B cell (primary cell): ENCODE measurements around the gene RGS6. TPM values are rescaled to one million over a fixed set of nuclear protein-coding genes. Genes with fewer than 3 reads are reported as not detected.
"Not testable (repeated sequence)": the region's sequence is repeated elsewhere in the genome, so short reads cannot be mapped to it uniquely, and the experiment has no call there.

Experiments used
- ATAC-seq: fragments of 200-7000 bp; cut with Tn5 transposase; one replicate; pipeline ENCODE4 v1.10.0; 2021; ENCODE audit warnings: low read depth, mild to moderate bottlenecking, moderate number of reproducible peaks, moderate library complexity
- CTCF ChIA-PET: fragments of 350-600 bp; sonication (Branson Sonifier 250); formaldehyde crosslinking; loops from one replicate; lab custom pipeline; 2021; ENCODE audit warnings: antibody characterized with exemption, inconsistent platforms; lab: Charles Lee
- POLR2A ChIA-PET: fragments of 350-600 bp; sonication (Branson Sonifier 250); formaldehyde crosslinking; loops from one replicate; lab custom pipeline; 2021; ENCODE audit warnings: antibody characterized with exemption; lab: Charles Lee
- DNase-seq: peaks from one replicate; pipeline ENCODE4 v3.0.0; 2013
- H2AFZ ChIP-seq: 2 replicates; pipeline ENCODE4 v1.6.1; 2012; ENCODE audit warnings: mild to moderate bottlenecking, low read depth, low read length; ENCODE audit not compliant: insufficient read depth, poor library complexity, severe bottlenecking
- H3K27ac ChIP-seq, 2 donors: 1 replicate in 1 of 2; 2 replicates in 1 of 2; pipeline ENCODE4 v1.5.1; 2012 to 2013; ENCODE audit warnings: low read length in 2 of 2, mild to moderate bottlenecking in 2 of 2, moderate library complexity in 1 of 2
- H3K27me3 ChIP-seq, 4 experiments: fragments of 200-600 bp in 1 of 4; sonication (generic) in 1 of 4; replicated peaks in 1 of 4; 1 replicate in 2 of 4; 2 replicates in 2 of 4; pipeline versions ENCODE4 v1.6.1 to v1.7.0; 2013 to 2016; ENCODE audit warnings: low read length in 3 of 4, mild to moderate bottlenecking in 2 of 4, mixed read lengths in 1 of 4, moderate library complexity in 1 of 4; ENCODE audit not compliant: insufficient read depth in 4 of 4, control insufficient read depth in 3 of 4; ENCODE audit errors: control extremely low read depth in 1 of 4
- H3K36me3 ChIP-seq, 2 experiments: replicated peaks in 1 of 2; 1 replicate in 1 of 2; 2 replicates in 1 of 2; pipeline versions ENCODE4 v1.6.1 to v1.7.1; 2013; ENCODE audit warnings: low read length in 1 of 2; ENCODE audit not compliant: insufficient read depth in 2 of 2, control insufficient read depth in 1 of 2; ENCODE audit errors: control extremely low read depth in 1 of 2, extremely low read depth in 1 of 2
- H3K4me1 ChIP-seq, 2 donors: fragments of 200-600 bp in 1 of 2; sonication (generic) in 1 of 2; 1 replicate in 1 of 2; 2 replicates in 1 of 2; pipeline versions ENCODE4 v1.5.1 to v1.6.1; 2013 to 2017; ENCODE audit warnings: low read length in 2 of 2; ENCODE audit not compliant: control insufficient read depth in 2 of 2, insufficient read depth in 2 of 2
- H3K4me2 ChIP-seq: replicated peaks from 2 replicates; pipeline ENCODE3; 2012; ENCODE audit warnings: mild to moderate bottlenecking, low read depth, low read length; ENCODE audit not compliant: poor library complexity, severe bottlenecking
- H3K4me3 ChIP-seq, 5 experiments: fragments of 200-600 bp in 1 of 5; sonication (generic) in 1 of 5; 1 replicate in 3 of 5; 2 replicates in 2 of 5; pipeline versions ENCODE4 v1.5.1 to v1.7.0; 2011 to 2016; ENCODE audit warnings: low read length in 4 of 5, mild to moderate bottlenecking in 4 of 5, low read depth in 2 of 5, control low read depth in 1 of 5, moderate library complexity in 1 of 5; ENCODE audit not compliant: insufficient read depth in 1 of 5; ENCODE audit errors: control extremely low read depth in 1 of 5, extremely low read depth in 1 of 5
- H3K79me2 ChIP-seq: fragments of 200-600 bp; sonication (generic); one replicate; pipeline ENCODE4 v1.6.0; 2016; ENCODE audit warnings: low read length; ENCODE audit not compliant: control insufficient read depth, insufficient read depth
- H3K9ac ChIP-seq: fragments of 200-600 bp; sonication (generic); 2 replicates; pipeline ENCODE4 v1.6.1; 2017; ENCODE audit warnings: mild to moderate bottlenecking, low read length, moderate library complexity
- H3K9me3 ChIP-seq, 3 donors: one replicate each; pipeline versions ENCODE4 v1.6.1 to v1.7.1; 2013; ENCODE audit warnings: low read length in 2 of 3; ENCODE audit not compliant: control insufficient read depth in 2 of 3, insufficient read depth in 1 of 3; ENCODE audit errors: control extremely low read depth in 1 of 3
- H4K20me1 ChIP-seq: 2 replicates; pipeline ENCODE4 v1.6.0; 2012; ENCODE audit warnings: mild to moderate bottlenecking, low read length; ENCODE audit not compliant: insufficient read depth, control insufficient read depth, poor library complexity, severe bottlenecking
- H3K27ac Mint-ChIP-seq: one replicate; pipeline ENCODE4 v1.8.0; 2021; ENCODE audit warnings: mixed read lengths
- H3K27me3 Mint-ChIP-seq: one replicate; pipeline ENCODE4 v1.8.0; 2021; ENCODE audit warnings: mixed read lengths
- H3K4me1 Mint-ChIP-seq: one replicate; pipeline ENCODE4 v1.8.0; 2021; ENCODE audit warnings: mixed read lengths
- H3K4me3 Mint-ChIP-seq: one replicate; pipeline ENCODE4 v1.8.0; 2021; ENCODE audit warnings: mixed read lengths
- H3K9me3 Mint-ChIP-seq: one replicate; pipeline ENCODE4 v1.8.0; 2022; ENCODE audit warnings: mixed read lengths; ENCODE audit not compliant: insufficient read depth
- EZH2 ChIP-seq: IDR thresholded peaks from 2 replicates; pipeline ENCODE4 v1.6.1; 2012; ENCODE audit warnings: borderline replicate concordance, low read depth, mild to moderate bottlenecking, moderate library complexity, low read length; ENCODE audit not compliant: insufficient read depth, poor library complexity, severe bottlenecking
- WGBS: methylation state at CpG from one replicate; pipeline ENCODE4 v1.1.5; 2013; ENCODE audit warnings: missing lambda C conversion rate; ENCODE audit not compliant: insufficient coverage; 5-methylcytosine and 5-hydroxymethylcytosine counted together
- intact Hi-C: fragments of 100-400 bp; cut with micrococcal nuclease; formaldehyde crosslinking; loops from one replicate; pipeline ENCODE4 v1.10.0; 2022
- polyA plus RNA-seq: library from polyadenylated mRNA; depleted of rRNA; stranded (reverse); fragments of >200 nt; gene quantifications from 2 replicates; pipeline ENCODE4 v1.2.3, GENCODE V29; 2012
- total RNA-seq, 2 donors: library from RNA; stranded (reverse); fragments of 120-200 nt in 1 of 2; gene quantifications; 1 replicate in 1 of 2; 2 replicates in 1 of 2; pipeline versions ENCODE4 v1.2.3 to v1.2.4, GENCODE V29; 2013 to 2022
- TF ChIP-seq, protein P1 (sequence below): fragments of 200-600 bp; IDR thresholded peaks from one replicate; pipeline ENCODE4 v1.8.0; 2022; ENCODE audit warnings: antibody characterized with exemption, mild to moderate bottlenecking

The RGS6 gene
- total and polyA plus RNA-seq, 2 donors (not counting 1 experiment from before 2014, with no cell fraction given) = 0.07 TPM; not detected in 1

DNA sequence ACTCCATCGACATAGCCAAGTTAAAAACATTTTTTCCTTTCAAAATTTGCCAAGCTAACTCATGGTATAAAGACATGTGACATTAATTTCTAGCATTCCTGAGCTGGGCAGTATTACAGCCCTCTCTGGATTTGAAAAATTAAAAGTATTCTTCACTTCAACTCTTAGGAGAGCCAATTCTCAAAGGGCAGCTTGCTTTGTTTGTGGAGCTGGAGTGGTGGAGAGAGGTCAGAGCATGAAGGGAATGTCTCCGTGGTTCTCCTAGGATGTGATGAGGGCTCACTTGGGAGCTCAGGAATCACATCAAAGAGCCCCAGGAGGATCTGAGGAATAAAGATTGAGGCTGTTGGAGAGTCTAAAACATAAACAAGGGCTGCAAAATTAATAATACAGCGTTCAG lies 46.9 kb upstream of the RGS6 start:
- no peak overlapping the region for H3K9ac ChIP-seq
- no peak for TF ChIP-seq EZH2
- TF ChIP-seq, protein P1, sequence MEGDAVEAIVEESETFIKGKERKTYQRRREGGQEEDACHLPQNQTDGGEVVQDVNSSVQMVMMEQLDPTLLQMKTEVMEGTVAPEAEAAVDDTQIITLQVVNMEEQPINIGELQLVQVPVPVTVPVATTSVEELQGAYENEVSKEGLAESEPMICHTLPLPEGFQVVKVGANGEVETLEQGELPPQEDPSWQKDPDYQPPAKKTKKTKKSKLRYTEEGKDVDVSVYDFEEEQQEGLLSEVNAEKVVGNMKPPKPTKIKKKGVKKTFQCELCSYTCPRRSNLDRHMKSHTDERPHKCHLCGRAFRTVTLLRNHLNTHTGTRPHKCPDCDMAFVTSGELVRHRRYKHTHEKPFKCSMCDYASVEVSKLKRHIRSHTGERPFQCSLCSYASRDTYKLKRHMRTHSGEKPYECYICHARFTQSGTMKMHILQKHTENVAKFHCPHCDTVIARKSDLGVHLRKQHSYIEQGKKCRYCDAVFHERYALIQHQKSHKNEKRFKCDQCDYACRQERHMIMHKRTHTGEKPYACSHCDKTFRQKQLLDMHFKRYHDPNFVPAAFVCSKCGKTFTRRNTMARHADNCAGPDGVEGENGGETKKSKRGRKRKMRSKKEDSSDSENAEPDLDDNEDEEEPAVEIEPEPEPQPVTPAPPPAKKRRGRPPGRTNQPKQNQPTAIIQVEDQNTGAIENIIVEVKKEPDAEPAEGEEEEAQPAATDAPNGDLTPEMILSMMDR = no peak
- no peak overlapping the region for H3K27ac ChIP-seq
- H3K4me3 Mint-ChIP-seq = no peak overlapping the region
- H3K9me3 ChIP-seq = peaks cover 0 to 15% (median 3%) of the 10 kb centered on the region in 3 donors
- no peaks in the 10 kb centered on the region for H3K79me2 ChIP-seq
- ATAC-seq (no peak), DNase-seq (no peak)
- peaks cover 0 to 5% (median 2%) of the 10 kb centered on the region in 4 experiments for H3K27me3 ChIP-seq
- WGBS = 87% methylated on average over 1 of the region's 3 CpGs
- no peak overlapping the region for H3K27ac Mint-ChIP-seq
- H3K4me1 Mint-ChIP-seq = no peaks in the 10 kb centered on the region
- H4K20me1 ChIP-seq = no peaks in the 10 kb centered on the region
- ChIA-PET POLR2A (no interaction called here), CTCF (no interaction called here)
- no peak overlapping the region for H2AFZ ChIP-seq
- H3K36me3 ChIP-seq = no peaks in the 10 kb centered on the region
- H3K4me3 ChIP-seq = no peak overlapping the region
- peaks cover 7% of the 10 kb centered on the region for H3K9me3 Mint-ChIP-seq
- intact Hi-C loops = no loop called here
- peaks cover 23% of the 10 kb centered on the region for H3K27me3 Mint-ChIP-seq
- no peak overlapping the region for H3K4me2 ChIP-seq
- no peaks in the 10 kb centered on the region for H3K4me1 ChIP-seq

DNA sequence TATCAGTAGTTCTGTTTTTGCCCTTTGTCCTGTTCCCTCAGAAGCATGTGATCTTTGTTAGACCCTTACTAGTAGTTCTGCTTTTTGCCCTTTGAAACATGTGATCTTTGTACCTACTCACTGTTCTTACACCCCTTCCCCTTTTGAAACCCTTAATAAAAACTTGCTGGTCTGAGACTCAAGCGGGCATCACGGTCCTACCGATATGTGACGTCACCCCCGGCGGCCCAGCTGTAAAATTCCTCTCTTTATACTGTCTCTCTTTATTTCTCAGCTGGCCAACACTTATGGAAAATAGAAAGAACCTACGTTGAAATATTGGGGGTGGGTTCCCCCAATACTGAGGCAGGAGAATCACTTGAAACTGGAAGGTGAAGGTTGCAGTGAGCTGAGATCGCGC lies 44.4 kb upstream of the RGS6 start:
- POLR2A ChIA-PET, H3K27me3 ChIP-seq, H3K79me2 ChIP-seq, H3K9ac ChIP-seq, H4K20me1 ChIP-seq, DNase-seq, H2AFZ ChIP-seq, intact Hi-C loops, H3K4me3 Mint-ChIP-seq, ATAC-seq, H3K9me3 Mint-ChIP-seq, H3K36me3 ChIP-seq, H3K4me2 ChIP-seq, CTCF ChIA-PET, H3K27ac ChIP-seq, H3K9me3 ChIP-seq, H3K4me1 Mint-ChIP-seq, H3K4me1 ChIP-seq, H3K27ac Mint-ChIP-seq, H3K4me3 ChIP-seq: not testable (repeated sequence)
- no CpG with 5 or more reads among the region's 9 CpGs for WGBS
- peaks cover 22% of the 10 kb centered on the region for H3K27me3 Mint-ChIP-seq
